ENCODE results near the gene CPO. TPM values are rescaled to one million over a fixed set of nuclear protein-coding genes. Genes with fewer than 3 reads are reported as not detected.

CPO gene
- total and polyA plus RNA-seq, 7 donors, result 0.34 to 0.91 (median 0.50) TPM

DNA sequence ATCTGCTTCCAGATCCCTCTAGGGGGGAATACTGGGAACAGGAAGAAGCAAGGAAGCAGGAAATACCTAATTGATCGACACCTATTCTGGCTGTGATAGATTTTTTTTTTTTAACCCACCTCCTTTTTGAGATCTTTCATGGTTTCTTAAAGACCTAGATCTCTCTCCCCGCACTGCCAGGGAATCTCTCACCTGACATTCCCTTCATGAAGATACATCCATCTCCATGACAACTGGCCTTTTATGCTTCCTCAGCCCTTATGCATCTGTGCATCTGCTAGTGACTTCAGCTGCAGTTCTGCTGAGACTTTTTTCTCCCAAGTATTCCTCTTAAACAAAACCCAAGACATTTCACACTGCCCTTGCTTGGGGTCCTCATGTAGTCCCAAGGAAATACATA lies 21.1 kb upstream of the CPO start:
- no peaks in the 10 kb centered on the region for H3K27me3 ChIP-seq (ENCODE audit: insufficient read depth in 3 of 3, low read length in 2 of 3)
- 30 to 52% (median 37%) methylated on average over 2 of the region's 2 CpGs for WGBS, 3 donors
- H3K4me3 ChIP-seq, result no peak overlapping the region
- no peak overlapping the region for H3K27ac ChIP-seq
- H3K36me3 ChIP-seq (ENCODE audit: insufficient read depth in 1 of 2, low read depth in 1 of 2), result no peaks in the 10 kb centered on the region
- no peaks in the 10 kb centered on the region for H3K4me1 ChIP-seq
- no peaks in the 10 kb centered on the region for H3K9me3 ChIP-seq
- DNase-seq, result no peak
- ATAC-seq, result no peak
- intact Hi-C loops (cut with DNase I), result no loop called here
- TF ChIP-seq CTCF (IDR thresholded peaks at IDR 0.05), result no peak

GRCh38 chr2:206920310-206920709 lies 19.0 kb upstream of the CPO start:
- no peaks in the 10 kb centered on the region for H3K9me3 ChIP-seq
- ATAC-seq (no peak), DNase-seq (no peak)
- 74 to 83% (median 82%) methylated on average over 3 of the region's 3 CpGs for WGBS, 3 donors
- intact Hi-C loops (cut with DNase I), result no loop called here
- no peak for TF ChIP-seq CTCF (IDR thresholded peaks at IDR 0.05)
- H3K27ac ChIP-seq, result no peak overlapping the region
- no peaks in the 10 kb centered on the region for H3K27me3 ChIP-seq (ENCODE audit: insufficient read depth in 3 of 3, low read length in 2 of 3)
- H3K4me3 ChIP-seq, result no peak overlapping the region
- H3K36me3 ChIP-seq (ENCODE audit: insufficient read depth in 1 of 2, low read depth in 1 of 2), result no peaks in the 10 kb centered on the region
- H3K4me1 ChIP-seq, result no peaks in the 10 kb centered on the region

DNA sequence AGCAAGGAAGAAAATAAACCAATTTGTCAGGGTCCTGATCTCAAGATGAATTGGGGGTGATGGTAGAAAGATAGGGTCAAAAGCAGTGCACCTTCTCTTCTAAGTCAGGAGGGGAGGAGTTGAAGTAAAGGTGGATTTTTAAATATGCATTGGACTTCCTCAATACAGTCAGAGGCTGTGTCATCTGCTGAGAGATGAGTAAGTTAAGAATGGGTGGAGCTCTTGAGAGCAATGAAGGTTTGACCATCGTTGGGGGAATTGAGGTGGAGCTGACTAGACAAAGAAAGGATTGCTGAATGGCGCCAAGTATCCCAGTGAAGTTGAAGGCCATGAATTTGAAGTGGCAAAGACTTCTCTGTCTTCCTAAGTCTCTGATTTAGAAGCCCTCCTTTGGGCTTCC lies 18.4 kb upstream of the CPO start:
- no peak for TF ChIP-seq CTCF (IDR thresholded peaks at IDR 0.05)
- intact Hi-C loops (cut with DNase I), result no loop called here
- WGBS, 3 donors, result 70 to 77% (median 72%) methylated on average over 2 of the region's 2 CpGs

DNA sequence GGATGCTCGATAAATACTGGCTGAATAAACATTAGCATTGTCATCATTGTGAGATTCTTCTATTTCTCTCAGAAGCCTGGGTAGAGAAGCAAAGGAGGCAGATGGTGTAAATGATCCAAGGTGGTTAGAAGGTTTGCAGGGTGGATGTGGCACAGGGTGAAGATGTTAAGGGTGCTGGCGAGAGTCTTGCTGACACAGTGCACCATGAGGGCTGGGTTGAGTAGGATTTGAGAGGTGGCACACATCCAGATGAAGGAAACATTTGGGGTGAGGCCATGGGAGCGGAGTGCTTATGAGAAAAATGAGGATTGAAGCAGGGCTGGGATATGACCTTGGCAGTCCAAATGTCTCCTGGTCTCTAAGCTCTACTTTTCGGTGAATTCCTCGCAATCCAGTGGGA lies 17.8 kb upstream of the CPO start:
- H3K4me3 ChIP-seq, result no peak overlapping the region

More for the DNA sequence above, 18.4 kb upstream of the CPO start:
- Histone ChIP-seq H3K4me1 (no peaks in the 10 kb centered on the region), H3K27me3 (ENCODE audit: insufficient read depth in 3 of 3, low read length in 2 of 3) (no peaks in the 10 kb centered on the region), H3K9me3 (no peaks in the 10 kb centered on the region), H3K36me3 (ENCODE audit: insufficient read depth in 1 of 2, low read depth in 1 of 2) (no peaks in the 10 kb centered on the region), H3K27ac (no peak overlapping the region), H3K4me3 (no peak overlapping the region)
- ATAC-seq (no peak), DNase-seq (no peak)

More for the DNA sequence above, 17.8 kb upstream of the CPO start:
- Histone ChIP-seq H3K4me1 (no peaks in the 10 kb centered on the region), H3K36me3 (ENCODE audit: insufficient read depth in 1 of 2, low read depth in 1 of 2) (peaks cover 0 to 3% of the 10 kb centered on the region in 2 donors), H3K27ac (no peak overlapping the region), H3K27me3 (ENCODE audit: insufficient read depth in 3 of 3, low read length in 2 of 3) (no peaks in the 10 kb centered on the region), H3K9me3 (no peaks in the 10 kb centered on the region)
- no peak for TF ChIP-seq CTCF (IDR thresholded peaks at IDR 0.05)
- WGBS, 3 donors, result 64 to 81% (median 80%) methylated on average over 5 of the region's 5 CpGs
- ATAC-seq (no peak), DNase-seq (no peak)
- intact Hi-C loops (cut with DNase I), result no loop called here

All from psoas muscle (tissue), 8 donors.